GM21529 (cell line): ENCODE measurements around the gene MPDZ.

ENCODE experiments used
- ATAC-seq: cut with Tn5 transposase; IDR thresholded peaks from one replicate; pipeline ENCODE4 v1.9.1; 2021; ENCODE audit not compliant: unreplicated experiment

MPDZ gene

DNA sequence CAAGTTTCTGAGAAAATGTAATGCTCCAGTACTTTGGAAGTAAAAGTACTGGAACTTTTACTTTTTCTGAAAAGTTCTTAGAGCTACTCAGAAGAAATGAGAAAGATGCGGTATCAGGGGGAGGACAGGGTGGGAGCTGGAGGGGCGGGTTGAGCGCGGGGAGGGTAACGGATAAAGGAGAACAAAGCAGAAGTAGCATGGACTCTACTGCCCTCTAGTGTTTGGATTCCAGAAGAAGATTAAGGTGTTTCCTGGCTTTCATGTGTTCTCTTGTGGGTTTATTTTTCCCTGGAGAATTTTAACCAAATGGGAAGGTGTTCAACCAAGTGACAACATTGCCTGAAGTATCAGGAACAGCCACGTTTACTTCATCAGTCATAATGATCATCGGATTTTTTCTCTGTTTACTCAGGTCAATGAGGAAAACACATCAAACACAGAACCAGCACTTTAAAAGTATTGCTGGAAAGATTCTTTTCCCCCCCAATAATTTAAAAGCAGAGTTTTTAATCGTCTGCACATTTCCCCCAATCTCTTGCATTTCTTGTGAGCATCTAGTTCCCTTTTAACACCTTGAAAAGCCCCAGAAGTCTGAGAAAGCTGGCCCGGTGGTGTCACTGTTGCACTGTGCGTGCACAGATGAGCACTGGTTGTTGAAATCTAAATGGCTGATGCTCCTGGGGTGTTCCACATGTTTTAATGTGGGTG, 190.6 kb downstream of the MPDZ start:
- ATAC-seq: peak; percentile 77

DNA sequence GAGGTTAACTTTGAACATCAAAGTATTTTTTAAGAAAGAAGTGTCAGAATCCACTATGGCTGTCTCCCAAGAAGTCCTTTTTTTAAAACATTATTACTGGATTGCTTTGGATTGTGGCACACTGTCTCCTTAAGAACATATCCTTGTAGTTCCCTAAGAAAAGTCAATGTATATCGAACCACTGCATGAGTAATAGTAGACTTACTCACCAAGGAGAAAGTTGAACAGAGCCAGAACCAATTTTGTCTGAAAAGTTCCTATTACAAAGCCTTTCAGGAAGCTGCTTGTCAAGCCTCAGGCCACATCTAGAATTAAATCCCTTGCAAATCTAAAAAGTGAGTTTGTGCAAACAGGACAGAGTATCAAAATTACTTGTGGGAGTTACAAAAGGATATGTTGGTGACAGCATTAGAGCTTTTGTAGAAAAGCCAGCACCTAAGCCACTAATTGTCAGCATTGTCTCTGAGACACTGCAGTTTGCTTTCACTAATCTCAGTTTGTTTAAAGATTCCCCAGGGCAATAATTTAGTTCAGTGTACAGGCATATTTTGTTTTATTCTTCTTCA, 195.4 kb downstream of the MPDZ start:
- no peak for ATAC-seq

DNA sequence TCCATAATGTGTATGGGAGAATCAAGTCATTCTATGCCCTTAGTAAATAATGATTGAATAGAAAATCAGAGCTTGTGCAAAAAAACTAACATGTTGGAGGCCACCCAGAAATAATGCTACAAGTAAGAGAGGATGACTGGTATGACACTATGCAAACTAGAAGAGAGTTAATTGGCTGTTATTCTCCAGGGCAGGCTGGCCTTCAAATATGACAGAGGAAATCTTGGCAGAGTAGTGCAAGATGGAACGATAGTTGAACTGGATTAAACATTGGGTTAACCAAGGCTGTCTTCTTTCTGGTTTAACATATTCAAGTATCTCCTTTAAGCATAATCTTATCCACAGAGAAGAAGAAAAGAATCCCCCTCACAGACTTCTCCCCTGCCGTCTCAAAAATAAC, 196.1 kb downstream of the MPDZ start:
- no peak for ATAC-seq

DNA sequence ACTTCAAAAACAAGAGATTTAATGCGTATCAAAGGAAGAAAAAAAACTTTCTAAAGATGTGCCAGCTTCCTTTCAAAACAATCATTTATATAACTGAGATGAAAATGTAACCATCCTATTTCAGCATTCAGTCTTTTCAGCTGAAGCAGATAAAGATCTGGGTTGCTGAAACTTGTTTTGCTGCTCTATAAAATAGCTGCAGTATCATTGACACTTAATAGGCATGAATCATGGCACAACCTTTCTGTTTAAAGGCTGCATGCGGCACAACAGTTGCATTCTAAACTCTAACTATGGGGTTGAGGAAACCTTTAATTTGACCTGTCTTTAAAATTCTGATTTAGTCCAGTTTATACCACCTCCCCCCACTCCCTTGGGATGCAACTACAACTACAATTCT, 196.7 kb downstream of the MPDZ start:
- ATAC-seq: no peak

DNA sequence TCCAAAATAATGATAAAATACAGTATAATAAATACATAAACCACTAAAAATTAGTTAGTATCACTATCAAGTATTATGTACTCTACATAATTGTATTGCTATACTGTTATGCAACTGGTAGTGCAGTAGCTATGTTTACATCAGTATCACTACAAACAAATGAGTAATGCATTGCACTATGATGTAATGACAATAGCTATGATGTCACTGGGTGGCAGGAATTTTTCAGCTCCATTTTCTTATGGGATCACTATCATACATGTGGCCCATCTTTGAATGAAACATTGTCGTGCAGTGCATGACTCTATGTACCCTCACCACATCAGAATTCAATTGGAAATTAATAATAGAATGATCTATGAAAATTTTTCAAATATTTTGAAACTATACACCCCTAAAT, 201.3 kb downstream of the MPDZ start:
- no peak for ATAC-seq

DNA sequence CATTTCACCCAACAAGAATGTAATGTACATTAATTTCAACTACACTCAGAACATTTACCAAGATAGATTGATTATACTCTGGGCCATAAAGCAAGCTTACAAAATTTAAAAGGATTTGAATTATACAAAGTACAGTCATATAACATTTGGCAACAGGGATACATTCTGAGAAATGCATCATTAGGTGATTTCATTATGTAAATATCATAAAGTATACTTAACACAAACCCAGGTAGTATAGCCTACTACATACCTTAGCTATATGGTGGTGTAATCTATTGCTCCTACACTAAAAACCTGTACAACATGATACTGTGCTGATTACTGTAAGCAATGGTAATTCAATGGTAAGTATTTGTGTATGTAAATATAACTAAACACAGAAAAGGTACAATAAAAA, 202.9 kb downstream of the MPDZ start:
- no peak for ATAC-seq

DNA sequence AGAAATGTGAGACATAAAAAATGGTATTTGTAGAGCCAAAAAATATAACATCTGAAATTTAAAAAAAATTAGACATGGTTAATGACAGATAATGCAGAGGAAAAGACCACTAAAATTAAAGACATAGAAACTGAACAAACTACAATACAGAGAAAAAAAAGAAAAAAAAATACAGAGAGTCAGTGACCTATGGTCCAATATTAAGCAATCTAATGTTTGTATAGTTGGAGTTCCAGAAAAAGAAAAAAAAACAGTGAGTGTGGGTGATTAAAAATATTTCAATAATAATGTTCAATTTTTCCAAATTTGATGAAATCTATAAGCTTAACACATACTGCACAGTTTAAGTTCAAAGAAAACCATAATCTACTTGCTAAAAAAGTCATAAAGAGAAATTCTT, 207.6 kb downstream of the MPDZ start:
- no peak for ATAC-seq

DNA sequence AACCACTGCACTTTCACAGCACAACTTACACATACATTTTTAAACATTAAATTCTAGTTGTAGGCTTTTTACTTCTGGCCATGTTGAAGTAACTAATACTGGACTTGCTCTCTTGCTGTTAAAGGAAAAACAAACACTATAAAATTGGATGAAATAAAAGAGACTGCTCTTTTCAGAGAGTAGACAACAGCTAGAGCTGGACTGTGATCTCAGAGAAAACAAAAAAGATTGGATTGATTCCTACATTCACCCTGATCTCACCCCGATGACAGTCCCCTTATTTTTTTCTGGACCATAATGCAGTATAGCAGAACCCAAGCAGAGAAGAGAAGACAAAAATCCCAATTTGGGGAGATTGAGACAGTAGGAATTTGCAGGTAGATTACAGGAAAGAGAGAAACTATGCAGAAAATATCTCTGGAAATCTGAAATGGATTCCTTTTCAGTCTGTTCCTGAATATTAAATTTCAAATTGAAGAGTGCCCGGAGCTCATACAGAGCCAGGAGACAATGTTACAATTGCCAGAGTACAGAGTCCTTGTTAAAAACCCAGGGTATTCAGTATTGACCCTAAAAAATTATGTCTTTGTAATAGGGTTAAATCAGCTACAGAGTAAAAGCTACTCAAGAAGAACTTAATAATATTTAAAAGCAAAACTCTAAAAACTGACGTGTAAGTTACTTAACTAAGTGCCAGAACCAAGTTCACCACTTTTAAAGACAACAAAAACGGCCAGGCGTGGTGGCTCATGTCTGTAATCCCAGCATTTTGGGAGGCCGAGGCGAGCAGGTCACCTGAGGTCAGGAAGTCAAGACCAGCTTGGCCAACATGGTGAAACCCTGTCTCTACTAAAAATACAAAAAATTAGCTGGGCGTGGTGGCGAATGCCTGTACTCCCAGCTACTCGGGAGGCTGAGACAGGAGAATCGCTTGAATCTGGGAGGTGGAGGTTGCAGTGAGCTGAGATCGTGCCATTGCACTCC, 208.6 kb downstream of the MPDZ start:
- no peak for ATAC-seq

DNA sequence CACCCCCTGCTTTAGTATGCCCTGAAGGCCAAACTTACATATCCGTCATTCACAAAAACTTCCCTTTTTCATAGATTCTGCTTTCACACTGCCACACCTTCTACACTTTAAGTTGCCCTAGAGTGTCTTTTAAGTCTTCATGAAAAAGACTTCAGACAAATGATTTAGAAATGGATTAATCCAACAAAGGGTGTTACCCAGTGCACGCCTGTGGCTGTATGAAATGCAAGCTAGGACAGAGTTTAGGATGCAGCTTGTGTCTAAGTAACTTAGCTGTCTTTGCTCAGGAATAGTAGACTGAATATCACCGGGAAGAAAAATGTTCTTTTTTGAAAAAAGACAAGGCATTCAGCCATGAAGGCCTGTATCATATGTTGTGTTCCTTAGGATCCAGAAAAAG, 210.0 kb downstream of the MPDZ start:
- ATAC-seq: no peak

DNA sequence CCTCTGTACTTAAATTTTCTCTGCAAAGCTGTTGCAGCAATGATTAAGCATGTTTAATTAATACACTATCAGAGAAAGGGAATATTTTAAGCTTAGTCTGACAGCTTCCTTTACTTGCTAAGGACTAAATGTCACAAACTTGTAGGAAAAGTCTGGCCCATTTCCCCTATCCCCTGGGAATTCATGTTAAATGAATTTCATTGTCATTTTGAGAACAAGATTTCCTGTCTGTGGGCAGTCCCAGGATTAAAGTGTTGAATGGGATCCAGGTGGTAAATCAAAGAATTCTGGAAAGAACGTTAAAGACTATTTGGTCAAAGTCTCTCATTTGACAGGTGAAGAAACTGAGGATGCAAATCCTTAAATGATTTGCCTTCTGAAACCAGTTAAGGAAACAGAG, 214.8 kb downstream of the MPDZ start:
- ATAC-seq: no peak

DNA sequence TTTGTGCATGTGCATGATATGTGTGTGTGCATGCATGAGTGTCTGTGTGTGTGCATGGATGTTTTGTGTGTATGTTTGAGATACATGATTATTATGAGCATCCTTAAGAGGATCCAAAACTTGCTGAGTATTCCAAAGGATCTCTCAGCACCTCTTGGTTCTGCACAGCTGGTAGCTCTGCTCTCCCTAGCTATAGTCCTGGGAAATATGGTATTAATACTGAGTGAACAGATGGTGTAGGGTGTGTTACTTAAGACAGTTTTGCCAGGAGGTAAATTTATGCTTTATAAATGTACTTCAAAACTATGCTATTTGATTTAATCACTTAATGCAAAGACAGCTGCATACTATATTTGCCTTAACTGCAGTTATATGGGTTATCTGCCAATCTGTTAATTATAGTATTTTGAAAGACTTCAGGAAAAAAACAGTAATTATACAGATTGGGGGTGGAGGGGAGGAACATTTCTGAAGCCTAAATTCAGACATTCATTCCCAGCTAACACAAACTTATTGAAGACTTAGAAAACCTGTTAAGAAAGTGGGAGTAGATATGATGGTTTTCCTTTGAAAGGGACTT, 215.5 kb downstream of the MPDZ start:
- no peak for ATAC-seq

DNA sequence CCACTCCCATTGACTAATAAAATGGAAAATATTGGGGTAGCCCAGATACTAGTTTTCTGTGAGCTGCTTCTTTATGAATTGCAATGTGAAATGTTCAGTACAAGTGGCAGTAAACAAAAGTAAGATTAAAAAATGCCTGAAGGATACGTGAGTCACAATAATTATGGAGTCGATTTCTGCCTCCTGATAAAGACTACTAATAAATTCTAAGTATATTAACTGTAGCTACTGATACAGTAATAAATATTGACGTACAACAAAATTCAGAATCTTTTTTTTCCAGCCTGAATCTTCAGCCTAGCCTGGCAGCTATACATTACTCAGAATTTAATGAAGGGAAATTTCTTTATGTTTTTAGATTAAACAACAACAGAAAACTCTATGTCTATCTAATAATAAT, 218.1 kb downstream of the MPDZ start:
- no peak for ATAC-seq
